ENCODE data around the gene F10.

F10 gene

GRCh38 chr13:113140677-113141600 lies 18.3 kb downstream of the F10 start:
- DNase-seq: no peak

- no peak for DNase-seq
These were observed 19.0 kb downstream of the F10 start for GRCh38 chr13:113141601-113141970.

- no peak for DNase-seq
These were observed 20.3 kb downstream of the F10 start for GRCh38 chr13:113142876-113143275.

GRCh38 chr13:113143466-113144254 lies 21.1 kb downstream of the F10 start:
- no peak for DNase-seq

- DNase-seq: no peak
These were observed 21.6 kb downstream of the F10 start for GRCh38 chr13:113144255-113144629.

GRCh38 chr13:113145496-113145895 lies 22.9 kb downstream of the F10 start:
- DNase-seq: no peak

GRCh38 chr13:113145911-113146598 lies 23.5 kb downstream of the F10 start:
- DNase-seq: no peak

GRCh38 chr13:113146750-113147149 lies 24.2 kb downstream of the F10 start:
- no peak for DNase-seq

- no peak for DNase-seq
These were observed 24.6 kb downstream of the F10 start for GRCh38 chr13:113147206-113147605.

GRCh38 chr13:113148407-113148806 lies 25.8 kb downstream of the F10 start:
- DNase-seq: no peak

- no peak for DNase-seq
These were observed 26.4 kb downstream of the F10 start for GRCh38 chr13:113148940-113149503.

GRCh38 chr13:113149711-113150549 lies 27.3 kb downstream of the F10 start:
- no peak for DNase-seq

GRCh38 chr13:113150550-113151365 lies 28.2 kb downstream of the F10 start:
- DNase-seq: no peak

- DNase-seq: no peak
These were observed 29.4 kb downstream of the F10 start for GRCh38 chr13:113151745-113152690.

- no peak for DNase-seq
These were observed 30.0 kb downstream of the F10 start for GRCh38 chr13:113152691-113152983.

GRCh38 chr13:113152984-113153809 lies 30.6 kb downstream of the F10 start:
- no peak for DNase-seq

- DNase-seq: peak; percentile 78
These were observed 31.5 kb downstream of the F10 start for GRCh38 chr13:113153810-113154748.

- DNase-seq: no peak
These were observed 32.6 kb downstream of the F10 start for GRCh38 chr13:113155201-113155600.

Data from T1000 (cell line).